ENCODE measurements around the gene CYB561A3. TPM values are rescaled to one million over a fixed set of nuclear protein-coding genes. Genes with fewer than 3 reads are reported as not detected.

The CYB561A3 gene
- polyA plus RNA-seq, 2 of the 4 experiments (the other 2 are of a cell fraction), result 50.8 to 56.9 TPM

- no peak for DNase-seq (ENCODE audit: low read depth in 1 of 2, low spot score in 1 of 2)
- ATAC-seq, result no peak
- Histone ChIP-seq H3K27ac (peak overlapping the region in 1 of 2 experiments; percentile 93; a peak in 1 of 6 replicates), H3K4me2 (no peak overlapping the region), H3K4me1 (peaks cover 35% of the 10 kb centered on the region), H3K4me3 (no peak overlapping the region), H3K9me3 (no peaks in the 10 kb centered on the region)
- no peak for FAIRE-seq
- CTCF ChIA-PET, result interaction anchor here (0.9 to 10.9 kb wide), 15 partner anchors 8 to 111 kb away, joined by 3 to 552 read pairs (median 9); partner anchors contain the start of genes CYB561A3, TMEM138 and TMEM216
- 91% methylated on average over 1 of the region's 1 CpG for WGBS (ENCODE audit: missing lambda C conversion rate)
- no peak for TF ChIP-seq ZC3H11A (IDR thresholded peaks at IDR 0.05)
- no peak for TF ChIP-seq BHLHE40 (IDR thresholded peaks at IDR 0.05; ENCODE audit: low read depth, low read length)
- no peak for TF ChIP-seq CHD2 (IDR thresholded peaks at IDR 0.05; ENCODE audit: low read length, partially characterized antibody)
- TF ChIP-seq MAX (IDR thresholded peaks at IDR 0.05), result no peak
- no peak for TF ChIP-seq NFE2L2 (conservative IDR thresholded peaks at IDR 0.05; ENCODE audit: low read length)
- no peak for TF ChIP-seq NPAS2 (CRISPR knock-in tag; IDR thresholded peaks at IDR 0.05; ENCODE audit: borderline replicate concordance)
- TF ChIP-seq, protein P1, sequence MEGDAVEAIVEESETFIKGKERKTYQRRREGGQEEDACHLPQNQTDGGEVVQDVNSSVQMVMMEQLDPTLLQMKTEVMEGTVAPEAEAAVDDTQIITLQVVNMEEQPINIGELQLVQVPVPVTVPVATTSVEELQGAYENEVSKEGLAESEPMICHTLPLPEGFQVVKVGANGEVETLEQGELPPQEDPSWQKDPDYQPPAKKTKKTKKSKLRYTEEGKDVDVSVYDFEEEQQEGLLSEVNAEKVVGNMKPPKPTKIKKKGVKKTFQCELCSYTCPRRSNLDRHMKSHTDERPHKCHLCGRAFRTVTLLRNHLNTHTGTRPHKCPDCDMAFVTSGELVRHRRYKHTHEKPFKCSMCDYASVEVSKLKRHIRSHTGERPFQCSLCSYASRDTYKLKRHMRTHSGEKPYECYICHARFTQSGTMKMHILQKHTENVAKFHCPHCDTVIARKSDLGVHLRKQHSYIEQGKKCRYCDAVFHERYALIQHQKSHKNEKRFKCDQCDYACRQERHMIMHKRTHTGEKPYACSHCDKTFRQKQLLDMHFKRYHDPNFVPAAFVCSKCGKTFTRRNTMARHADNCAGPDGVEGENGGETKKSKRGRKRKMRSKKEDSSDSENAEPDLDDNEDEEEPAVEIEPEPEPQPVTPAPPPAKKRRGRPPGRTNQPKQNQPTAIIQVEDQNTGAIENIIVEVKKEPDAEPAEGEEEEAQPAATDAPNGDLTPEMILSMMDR (IDR thresholded peaks at IDR 0.05), result no peak
- no peak for TF ChIP-seq TP53 (CRISPR knock-in tag; IDR thresholded peaks at IDR 0.05)
- TF ChIP-seq HES2 (IDR thresholded peaks at IDR 0.05), result no peak
- TF ChIP-seq HDAC2 (IDR thresholded peaks at IDR 0.05), result no peak
- no peak for TF ChIP-seq USF2 (IDR thresholded peaks at IDR 0.05)
- TF ChIP-seq, protein P2, sequence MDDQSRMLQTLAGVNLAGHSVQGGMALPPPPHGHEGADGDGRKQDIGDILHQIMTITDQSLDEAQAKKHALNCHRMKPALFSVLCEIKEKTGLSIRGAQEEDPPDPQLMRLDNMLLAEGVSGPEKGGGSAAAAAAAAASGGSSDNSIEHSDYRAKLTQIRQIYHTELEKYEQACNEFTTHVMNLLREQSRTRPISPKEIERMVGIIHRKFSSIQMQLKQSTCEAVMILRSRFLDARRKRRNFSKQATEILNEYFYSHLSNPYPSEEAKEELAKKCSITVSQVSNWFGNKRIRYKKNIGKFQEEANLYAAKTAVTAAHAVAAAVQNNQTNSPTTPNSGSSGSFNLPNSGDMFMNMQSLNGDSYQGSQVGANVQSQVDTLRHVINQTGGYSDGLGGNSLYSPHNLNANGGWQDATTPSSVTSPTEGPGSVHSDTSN (IDR thresholded peaks at IDR 0.05), result no peak
- no peak for TF ChIP-seq CHD4 (IDR thresholded peaks at IDR 0.05; ENCODE audit: borderline replicate concordance)
- POLR2A ChIA-PET, result interaction anchor here (1.5 to 7.9 kb wide), 3 partner anchors 26 to 57 kb away, joined by 12 to 67 read pairs (median 40); partner anchors contain the start of genes CYB561A3, TMEM138 and TMEM216
Measured at GRCh38 chr11:61335355-61335710, 26.3 kb downstream of the CYB561A3 start.

GRCh38 chr11:61334434-61335354 is 27.0 kb downstream of the CYB561A3 start:
- TF ChIP-seq FOSL2 (IDR thresholded peaks at IDR 0.05) (no peak), FOSL2 (CRISPR knock-in tag; IDR thresholded peaks at IDR 0.05) (peak; percentile 29; the same call in 1 of the 2 replicates), POLR2A (IDR thresholded peaks at IDR 0.05; ENCODE audit: low read length) (no peak)
- Histone ChIP-seq H3K4me1 (peaks cover 35% of the 10 kb centered on the region), H3K4me3 (no peak overlapping the region), H3K9me3 (no peaks in the 10 kb centered on the region), H3K27ac (peak overlapping the region; percentile 93 to 96; a peak in 5 of 6 replicates), H3K4me2 (peak overlapping the region; percentile 80)
- no peak for ATAC-seq
- WGBS (ENCODE audit: missing lambda C conversion rate), result 88% methylated on average over 16 of the region's 16 CpGs
- DNase-seq (ENCODE audit: low read depth in 1 of 2, low spot score in 1 of 2), result no peak
- CTCF ChIA-PET, result interaction anchor here (1.3 to 10.9 kb wide), 10 partner anchors 8 to 142 kb away, joined by 3 to 552 read pairs (median 14); partner anchors contain the start of genes CYB561A3, TMEM138 and TMEM216
- POLR2A ChIA-PET, result interaction anchor here (1.6 to 7.9 kb wide), 5 partner anchors 26 to 58 kb away, joined by 5 to 67 read pairs (median 7); partner anchors contain the start of genes CYB561A3, TMEM138 and TMEM216
- no peak for FAIRE-seq

Measured in A549 (cell line).